PFSK-1 (cell line): Measurements from ENCODE around the gene MARCHF10. TPM values are rescaled to one million over a fixed set of nuclear protein-coding genes. Genes with fewer than 3 reads are reported as not detected.

Source experiments
- FOXP2 ChIP-seq: optimal IDR thresholded peaks from 2 replicates; pipeline ENCODE3; 2011; ENCODE audit warnings: borderline replicate concordance, control low read depth, inconsistent platforms; ENCODE audit not compliant: insufficient read depth; ENCODE audit errors: extremely low read length, extremely low read depth
- POLR2AphosphoS5 ChIP-seq: IDR thresholded peaks from 2 replicates; pipeline ENCODE4 v1.6.1; 2012; ENCODE audit warnings: low read depth, mild to moderate bottlenecking, control low read depth, low read length, moderate library complexity
- REST ChIP-seq, 2 experiments: IDR thresholded peaks; 2 replicates each; pipeline versions ENCODE4 v1.6.1 to v1.8.0; 2011 to 2012; ENCODE audit warnings: low read depth in 2 of 2, low read length in 2 of 2, control low read depth in 1 of 2, inconsistent platforms in 1 of 2, mild to moderate bottlenecking in 1 of 2, moderate library complexity in 1 of 2; ENCODE audit not compliant: insufficient read depth in 1 of 2
- SIN3A ChIP-seq: IDR thresholded peaks from 2 replicates; pipeline ENCODE4 v1.6.1; 2012; ENCODE audit warnings: mild to moderate bottlenecking, low read length, moderate library complexity, borderline replicate concordance; ENCODE audit not compliant: insufficient read depth
- TAF1 ChIP-seq: IDR thresholded peaks from 2 replicates; pipeline ENCODE4 v1.6.1; 2012; ENCODE audit warnings: low read length, control low read depth, borderline replicate concordance; ENCODE audit not compliant: insufficient read depth
- polyA plus RNA-seq: library from polyadenylated mRNA; unstranded; fragments of >200 nt; gene quantifications from one replicate; pipeline ENCODE4 v1.2.1, GENCODE V29; 2012; ENCODE audit warnings: low read depth, missing spikeins; ENCODE audit not compliant: insufficient read length

MARCHF10 gene
- polyA plus RNA-seq: not detected

GRCh38 chr17:62807812-62808575 is at the start of gene MARCHF10:
Gene MARCHF10, minus strand, starts transcription at chr17:62808314. Its CDS starts 6,579 bp downstream, at chr17:62801735.
- no peak for TF ChIP-seq REST (IDR thresholded peaks at IDR 0.05; ENCODE audit: insufficient read depth in 1 of 2, low read depth in 2 of 2, low read length in 2 of 2)
- no peak for TF ChIP-seq SIN3A
- no peak for TF ChIP-seq POLR2AphosphoS5

DNA sequence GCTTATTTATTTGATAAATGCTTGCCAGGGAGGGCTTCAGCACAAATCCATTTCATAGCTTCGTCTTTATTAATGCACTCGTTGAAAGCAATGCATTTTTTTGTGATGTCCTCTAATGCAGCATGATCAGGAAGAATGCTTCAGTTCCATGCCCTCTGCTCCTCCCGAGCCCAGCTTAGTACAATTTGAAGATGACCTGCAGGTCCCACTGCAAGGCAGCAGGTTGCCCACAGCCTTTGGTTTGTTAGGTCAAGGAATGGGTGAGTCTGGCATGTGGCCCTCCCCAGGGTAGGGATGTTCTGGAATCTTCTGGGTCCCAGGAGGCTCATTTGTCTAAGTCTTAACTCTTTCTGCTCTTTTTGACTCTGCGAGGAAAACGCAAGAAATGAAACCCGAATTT is 49.4 kb upstream of the MARCHF10 start:
- TF ChIP-seq FOXP2 (no peak), SIN3A (no peak), POLR2AphosphoS5 (no peak), REST (IDR thresholded peaks at IDR 0.05; ENCODE audit: insufficient read depth in 1 of 2, low read depth in 2 of 2, low read length in 2 of 2) (no peak), TAF1 (no peak)

DNA sequence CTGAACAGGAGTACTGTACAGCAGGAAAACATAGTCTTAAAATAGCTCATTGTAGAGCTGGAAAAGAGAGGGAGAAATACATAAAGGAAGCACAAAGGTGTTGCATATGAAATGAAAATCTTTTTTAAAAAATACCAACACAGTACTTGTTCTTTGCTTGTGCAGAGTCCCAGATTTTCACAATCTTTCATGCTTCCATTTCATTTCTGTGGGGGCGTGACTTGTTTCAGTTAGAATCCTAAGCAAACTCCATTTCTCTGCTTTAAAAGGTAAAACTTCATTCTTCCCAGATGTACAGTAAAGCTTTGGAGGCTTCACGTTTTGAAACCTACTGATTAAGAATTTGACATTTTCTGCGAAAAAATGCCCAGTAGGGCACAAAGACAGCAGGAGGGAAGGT is 48.5 kb upstream of the MARCHF10 start:
- TF ChIP-seq FOXP2: no peak
- no peak for TF ChIP-seq REST (IDR thresholded peaks at IDR 0.05; ENCODE audit: insufficient read depth in 1 of 2, low read depth in 2 of 2, low read length in 2 of 2)
- no peak for TF ChIP-seq TAF1
- TF ChIP-seq SIN3A: no peak
- no peak for TF ChIP-seq POLR2AphosphoS5

GRCh38 chr17:62855156-62855555 is 47.0 kb upstream of the MARCHF10 start:
- no peak for TF ChIP-seq REST (IDR thresholded peaks at IDR 0.05; ENCODE audit: insufficient read depth in 1 of 2, low read depth in 2 of 2, low read length in 2 of 2)
- TF ChIP-seq TAF1: no peak
- no peak for TF ChIP-seq POLR2AphosphoS5
- no peak for TF ChIP-seq SIN3A
- TF ChIP-seq FOXP2: no peak
